HG03460 (cell line): Measurements from ENCODE around the gene FIBCD1.
"Not testable (repeated sequence)": the region's sequence is repeated elsewhere in the genome, so short reads cannot be mapped to it uniquely, and the experiment has no call there.

Experiments used
- ATAC-seq: cut with Tn5 transposase; IDR thresholded peaks from one replicate; pipeline ENCODE4 v1.9.1; 2021; ENCODE audit not compliant: unreplicated experiment

FIBCD1 gene

DNA sequence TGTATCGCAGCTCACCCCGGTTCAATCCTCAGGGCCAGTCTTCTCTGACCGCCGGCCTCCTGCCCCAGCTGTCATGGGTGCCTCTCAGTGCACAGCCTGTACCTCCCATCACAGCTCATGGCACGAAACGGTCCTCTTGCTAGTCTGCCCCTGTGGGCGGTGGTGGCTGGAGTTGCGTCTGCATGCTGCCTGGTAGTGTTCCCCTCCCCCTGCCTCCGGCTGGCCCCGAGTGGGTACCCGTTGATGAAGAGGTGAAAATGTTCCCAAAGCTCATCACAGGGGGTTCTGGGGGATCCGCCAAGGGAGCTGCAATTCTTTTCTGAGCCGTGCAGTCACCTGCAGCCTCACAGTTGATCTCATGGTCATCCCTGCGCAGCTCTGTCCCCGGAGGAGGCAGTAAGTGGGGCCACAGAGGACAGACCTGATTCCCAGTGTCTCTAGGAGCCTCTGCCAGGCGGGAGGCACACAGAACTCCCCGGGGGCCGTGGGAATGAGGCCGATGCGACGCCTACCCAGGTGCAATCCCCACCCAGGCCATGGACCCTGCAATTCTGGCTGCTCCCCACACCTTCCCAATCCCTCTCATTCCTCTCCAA is 34.7 kb upstream of the FIBCD1 start:
- no peak for ATAC-seq

DNA sequence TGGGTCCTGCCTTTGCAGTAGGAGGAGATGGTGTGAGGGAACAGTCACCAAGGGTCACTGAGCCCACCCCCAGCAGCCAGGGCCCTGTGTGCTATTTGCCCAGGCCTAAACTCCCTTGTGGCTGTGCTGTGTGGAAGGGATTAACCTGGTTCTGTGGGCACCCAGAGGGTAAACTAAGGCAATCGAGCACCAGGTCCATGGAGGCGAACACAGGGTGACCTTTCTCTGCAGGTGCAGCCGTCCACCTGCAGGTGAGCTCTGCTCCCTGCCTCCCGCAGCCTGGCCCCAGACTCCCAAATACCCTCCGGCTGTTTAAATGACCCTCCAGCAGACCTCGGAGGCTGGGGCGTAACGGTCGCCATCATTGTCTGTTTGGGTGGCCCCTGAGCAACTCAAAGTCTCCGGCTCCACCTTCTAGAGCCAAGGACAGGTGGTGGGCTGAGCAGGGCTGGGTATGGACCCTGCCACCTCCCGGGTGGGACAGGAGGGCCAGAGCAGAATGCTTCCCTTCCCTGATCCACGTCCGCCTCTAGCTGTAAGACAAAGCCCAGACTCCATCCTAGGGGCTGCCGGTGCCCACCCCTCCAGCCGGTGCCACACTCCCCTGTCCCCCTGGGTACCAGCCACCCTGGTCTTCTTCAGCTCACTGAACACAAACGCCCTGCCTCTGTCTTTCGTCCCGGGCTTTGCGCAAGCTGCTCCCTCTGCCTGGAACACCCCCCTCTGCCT is 34.1 kb upstream of the FIBCD1 start:
- ATAC-seq: no peak

- no peak for ATAC-seq
These were observed 33.4 kb upstream of the FIBCD1 start for GRCh38 chr9:130972277-130972956.

DNA sequence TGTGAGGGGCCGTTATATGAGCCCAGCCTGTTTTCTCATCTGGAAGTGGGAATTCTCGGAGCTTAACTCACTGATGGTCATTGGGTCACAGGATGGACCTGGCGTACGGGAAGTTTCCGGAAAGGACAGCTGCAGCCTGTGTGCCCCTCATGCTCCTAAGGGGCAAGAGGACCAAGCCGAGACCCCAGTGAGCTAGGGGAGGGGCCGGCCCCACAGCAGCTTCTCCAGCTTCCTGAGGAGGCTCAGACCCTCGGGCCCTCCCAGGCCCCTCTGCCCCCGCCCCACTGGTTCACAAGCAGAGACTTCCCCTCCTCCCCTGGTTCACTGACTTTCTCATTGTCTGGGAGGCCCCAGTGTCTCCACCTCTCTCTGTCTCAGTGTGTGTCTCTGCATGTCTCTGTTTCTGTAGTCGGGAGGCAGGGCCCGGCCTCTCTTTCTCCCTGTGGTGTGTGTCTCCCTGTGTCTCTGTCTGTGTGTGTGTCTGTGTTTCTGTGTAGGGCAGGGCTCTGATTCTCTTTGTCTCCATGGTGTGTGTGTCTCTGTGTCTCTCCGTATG is 32.3 kb upstream of the FIBCD1 start:
- ATAC-seq: no peak

DNA sequence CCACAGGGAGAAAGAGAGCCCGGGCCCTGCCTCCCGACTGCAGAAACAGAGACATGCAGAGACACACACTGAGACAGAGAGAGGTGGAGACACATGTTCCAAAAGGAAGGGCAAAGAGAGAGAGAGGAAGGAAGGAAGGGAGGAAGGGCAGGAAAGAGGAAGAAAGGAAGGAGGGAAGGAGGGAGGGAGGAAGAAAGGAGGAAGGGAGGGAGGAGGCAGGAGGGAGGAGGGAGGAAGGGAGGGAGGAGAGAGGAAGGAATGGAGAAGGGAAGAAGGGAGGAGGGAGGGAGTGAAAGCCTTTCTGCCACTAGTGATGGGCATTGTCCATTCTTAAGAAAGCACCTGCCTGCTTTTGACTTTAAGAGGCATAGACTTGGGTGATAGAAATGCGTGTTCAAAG is 31.8 kb upstream of the FIBCD1 start:
- no peak for ATAC-seq

GRCh38 chr9:130970052-130970451 is 31.0 kb upstream of the FIBCD1 start:
- no peak for ATAC-seq

DNA sequence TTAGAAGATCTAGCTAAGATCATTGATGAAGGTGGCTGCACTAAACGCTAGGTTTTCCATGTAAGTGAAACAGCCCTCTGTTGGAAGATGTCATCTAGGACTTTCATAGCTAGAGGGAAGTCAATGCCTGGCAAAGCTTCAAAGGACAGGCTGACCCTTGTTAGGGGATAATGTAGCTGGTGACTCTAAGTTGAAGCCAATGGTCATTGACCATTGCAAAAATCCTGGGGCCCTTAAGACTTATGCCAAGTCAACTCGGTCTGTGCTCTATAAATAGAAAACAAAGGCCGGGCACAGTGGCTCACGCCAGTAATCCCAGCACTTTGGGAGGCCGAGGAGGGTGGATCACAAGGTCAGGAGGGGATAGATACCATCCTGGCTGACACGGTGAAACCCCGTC is 26.6 kb upstream of the FIBCD1 start:
- ATAC-seq: no peak

DNA sequence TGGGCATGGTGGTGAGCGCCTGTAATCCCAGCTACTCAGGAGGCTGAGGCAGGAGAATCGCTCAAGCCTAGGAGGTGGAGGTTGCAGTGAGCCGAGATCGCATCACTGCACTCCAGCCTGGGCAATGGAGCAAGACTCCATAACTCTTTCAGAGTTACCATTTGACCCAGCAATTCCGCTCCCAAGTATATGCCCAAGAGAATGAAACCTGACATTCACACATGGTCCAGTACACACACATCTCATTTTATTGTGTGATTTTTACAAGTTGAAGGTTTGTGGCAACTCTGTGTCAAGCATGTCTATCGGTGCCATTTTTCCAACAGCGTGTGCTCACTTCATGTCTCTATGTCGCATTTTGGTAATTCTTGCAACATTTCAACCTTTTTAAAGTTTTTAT is 24.9 kb upstream of the FIBCD1 start:
- no peak for ATAC-seq

GRCh38 chr9:130963337-130963908 is 24.4 kb upstream of the FIBCD1 start:
- no peak for ATAC-seq

- no peak for ATAC-seq
These were observed 23.6 kb upstream of the FIBCD1 start for GRCh38 chr9:130962418-130963316.

DNA sequence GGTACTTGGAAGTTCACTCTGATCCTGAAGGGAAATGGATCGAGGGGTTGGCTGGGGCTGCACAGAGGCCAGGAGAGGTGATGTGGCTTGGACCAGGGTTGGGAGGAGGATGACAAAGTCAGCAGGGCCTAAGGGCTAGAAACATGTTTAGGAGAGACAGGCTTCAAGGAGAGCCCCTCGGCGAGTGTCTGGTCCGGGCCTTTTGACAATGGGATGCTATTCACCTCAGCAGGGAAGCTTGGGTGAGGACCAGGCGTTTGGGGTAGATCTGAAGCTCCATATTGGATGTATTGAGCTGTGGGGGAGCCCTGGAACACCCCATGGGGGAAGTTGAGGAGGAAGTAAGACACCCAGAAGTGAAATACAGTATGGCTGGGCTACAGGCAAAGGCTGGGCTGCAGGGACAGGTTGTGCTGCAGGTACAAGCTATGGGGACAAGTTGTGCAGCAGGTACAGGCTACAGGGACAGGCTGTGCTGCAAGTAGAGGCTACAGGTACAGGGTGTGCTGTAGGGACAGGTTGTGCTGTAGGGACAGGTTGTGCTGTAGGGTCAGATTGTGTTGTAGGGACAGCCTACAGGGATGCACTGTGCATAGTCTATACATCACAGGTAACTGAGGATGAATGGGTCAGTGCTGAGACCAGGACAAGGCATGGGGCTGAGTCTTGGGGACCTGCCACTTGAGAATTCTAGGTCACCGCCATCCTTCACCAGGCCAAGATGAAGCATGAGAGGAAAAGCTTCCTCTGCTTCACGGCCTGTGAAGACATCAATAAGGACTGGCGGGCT is 22.7 kb upstream of the FIBCD1 start:
- ATAC-seq: no peak

DNA sequence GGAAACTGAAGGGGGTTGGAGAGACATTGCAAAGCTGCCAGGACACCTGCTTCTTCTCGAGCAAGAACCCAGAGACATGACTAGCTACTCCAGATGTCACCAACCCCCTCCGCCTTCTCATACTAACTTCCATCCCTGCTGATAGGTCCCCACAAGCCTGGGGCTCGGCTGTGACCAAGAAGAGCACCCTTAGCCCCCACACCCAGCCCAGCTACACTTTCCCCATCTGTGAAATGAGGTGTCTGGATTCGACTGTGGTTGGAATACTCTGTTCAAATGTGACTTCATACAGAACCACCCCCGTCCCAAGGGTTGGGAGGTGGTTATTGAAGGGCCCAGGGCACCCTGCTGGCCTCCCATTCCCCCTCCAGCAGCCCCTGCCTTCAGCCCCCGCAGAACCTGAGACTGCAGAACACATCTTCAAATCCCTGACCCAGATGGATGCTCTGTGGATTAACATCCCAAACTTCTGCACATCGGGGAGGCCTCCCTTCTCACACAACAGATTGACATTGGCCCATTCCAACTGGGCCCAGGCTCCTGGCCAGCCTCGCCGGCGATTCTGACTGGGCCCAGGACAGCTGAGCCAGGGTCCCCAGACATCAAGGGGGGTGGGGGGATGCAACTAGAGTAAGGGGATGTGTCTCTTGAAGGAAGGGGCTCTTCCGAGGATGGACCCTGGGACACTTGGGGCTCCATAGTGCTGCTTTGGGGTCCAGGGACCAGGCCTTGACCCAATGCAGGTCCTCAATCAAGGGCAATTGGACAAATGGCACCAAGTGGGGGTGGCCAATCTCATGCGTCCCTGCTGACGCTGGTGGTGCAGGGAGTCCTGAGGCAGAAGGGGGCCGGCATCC is 21.7 kb upstream of the FIBCD1 start:
- ATAC-seq: no peak

- ATAC-seq: no peak
These were observed 20.8 kb upstream of the FIBCD1 start for GRCh38 chr9:130959809-130960334.

- not testable (repeated sequence) for ATAC-seq
These were observed 19.5 kb upstream of the FIBCD1 start for GRCh38 chr9:130958564-130958963.

GRCh38 chr9:130957451-130958203 is 18.6 kb upstream of the FIBCD1 start:
- no peak for ATAC-seq

GRCh38 chr9:130956636-130957450 is 17.8 kb upstream of the FIBCD1 start:
- no peak for ATAC-seq

GRCh38 chr9:130955947-130956621 is 17.0 kb upstream of the FIBCD1 start:
- no peak for ATAC-seq
